ENCODE data around the gene PNPLA6. TPM values are rescaled to one million over a fixed set of nuclear protein-coding genes. Genes with fewer than 3 reads are reported as not detected.

The PNPLA6 gene
- total and polyA plus RNA-seq, 9 of the 15 experiments (the other 6 are each of a cell fraction or from before 2014, with no cell fraction given): 0.07 to 30.2 (median 8.3) TPM

DNA sequence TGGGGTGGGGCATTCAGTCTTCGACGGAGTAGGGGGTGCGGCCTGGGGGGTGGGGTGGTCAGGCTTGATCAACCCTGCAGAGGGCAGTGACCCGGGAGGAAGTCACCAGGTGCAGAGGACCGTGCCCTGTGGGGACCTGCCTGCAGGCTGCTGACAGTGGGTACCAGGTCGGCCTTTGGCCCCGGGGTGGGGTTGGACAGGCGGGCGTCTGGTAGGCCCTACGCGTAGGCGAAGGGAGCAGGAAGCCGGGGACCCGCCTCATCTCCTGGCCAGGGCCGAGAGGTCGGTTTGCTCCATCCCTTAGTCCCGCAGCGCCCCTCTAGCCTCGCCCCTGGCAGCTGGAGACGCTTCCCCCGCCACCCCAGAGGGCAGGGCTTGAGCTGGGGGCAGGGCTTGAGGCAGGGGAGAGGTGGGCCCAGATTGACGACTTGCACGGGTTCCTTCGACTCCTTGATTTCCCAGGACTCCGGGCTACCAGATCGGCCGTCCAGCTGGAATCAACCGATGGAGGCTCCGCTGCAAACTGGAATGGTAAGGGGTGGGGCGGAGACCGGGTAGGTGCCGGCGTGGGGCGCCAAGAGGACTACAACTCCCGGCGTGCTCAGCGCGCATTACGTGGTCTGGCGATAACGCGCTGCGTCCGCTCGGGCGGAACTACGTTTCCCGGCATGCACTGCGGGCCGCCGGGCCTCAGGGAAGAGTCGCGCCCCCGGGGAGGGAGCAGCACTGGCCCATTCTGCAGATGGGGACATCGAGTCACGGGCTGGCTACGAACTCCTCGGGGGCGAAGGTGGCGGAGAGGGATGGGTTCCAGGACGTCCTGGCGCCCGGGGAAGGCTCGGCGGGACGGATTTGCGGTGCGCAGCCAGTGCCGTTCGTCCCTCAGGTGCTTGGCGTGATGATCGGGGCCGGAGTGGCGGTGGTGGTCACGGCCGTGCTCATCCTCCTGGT, at the start of gene PNPLA6 (continued):
- TF ChIP-seq, protein P1, sequence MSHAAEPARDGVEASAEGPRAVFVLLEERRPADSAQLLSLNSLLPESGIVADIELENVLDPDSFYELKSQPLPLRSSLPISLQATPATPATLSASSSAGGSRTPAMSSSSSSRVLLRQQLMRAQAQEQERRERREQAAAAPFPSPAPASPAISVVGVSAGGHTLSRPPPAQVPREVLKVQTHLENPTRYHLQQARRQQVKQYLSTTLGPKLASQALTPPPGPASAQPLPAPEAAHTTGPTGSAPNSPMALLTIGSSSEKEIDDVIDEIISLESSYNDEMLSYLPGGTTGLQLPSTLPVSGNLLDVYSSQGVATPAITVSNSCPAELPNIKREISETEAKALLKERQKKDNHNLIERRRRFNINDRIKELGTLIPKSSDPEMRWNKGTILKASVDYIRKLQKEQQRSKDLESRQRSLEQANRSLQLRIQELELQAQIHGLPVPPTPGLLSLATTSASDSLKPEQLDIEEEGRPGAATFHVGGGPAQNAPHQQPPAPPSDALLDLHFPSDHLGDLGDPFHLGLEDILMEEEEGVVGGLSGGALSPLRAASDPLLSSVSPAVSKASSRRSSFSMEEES (CRISPR knock-in tag; IDR thresholded peaks at IDR 0.05): no peak
- peak; percentile 63 for TF ChIP-seq DACH1 (IDR thresholded peaks at IDR 0.05; ENCODE audit: partially characterized antibody)
- no peak for TF ChIP-seq LEF1 (IDR thresholded peaks at IDR 0.05)
- TF ChIP-seq NFE2 (IDR thresholded peaks at IDR 0.05; ENCODE audit: low read depth): 0 out of 2 replicates have a peak, but pooled peaks have one; percentile 9
- TF ChIP-seq, protein P2, sequence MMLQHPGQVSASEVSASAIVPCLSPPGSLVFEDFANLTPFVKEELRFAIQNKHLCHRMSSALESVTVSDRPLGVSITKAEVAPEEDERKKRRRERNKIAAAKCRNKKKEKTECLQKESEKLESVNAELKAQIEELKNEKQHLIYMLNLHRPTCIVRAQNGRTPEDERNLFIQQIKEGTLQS (IDR thresholded peaks at IDR 0.05): no peak; the same call in 1 of the 2 replicates
- TF ChIP-seq, protein P2 (CRISPR knock-in tag; conservative IDR thresholded peaks at IDR 0.05): no peak
- no peak for TF ChIP-seq SPI1 (IDR thresholded peaks at IDR 0.05; ENCODE audit: borderline replicate concordance, low read depth, low read length)
- no peak for TF ChIP-seq SAFB (IDR thresholded peaks at IDR 0.05; ENCODE audit: borderline replicate concordance, low read depth, low read length)
- no peak for TF ChIP-seq SMAD1 (IDR thresholded peaks at IDR 0.05; ENCODE audit: low read depth, low read length, partially characterized antibody)
- peak; percentile 99 for TF ChIP-seq PTBP1 (IDR thresholded peaks at IDR 0.05; ENCODE audit: low read depth, low read length)
- TF ChIP-seq FOXA3 (CRISPR knock-in tag; conservative IDR thresholded peaks at IDR 0.05 in 1 of 2, IDR thresholded peaks at IDR 0.05 in 1 of 2): peak in 1 of 2 experiments; percentile 77; a peak in 2 of 4 replicates
- TF ChIP-seq, protein P3, sequence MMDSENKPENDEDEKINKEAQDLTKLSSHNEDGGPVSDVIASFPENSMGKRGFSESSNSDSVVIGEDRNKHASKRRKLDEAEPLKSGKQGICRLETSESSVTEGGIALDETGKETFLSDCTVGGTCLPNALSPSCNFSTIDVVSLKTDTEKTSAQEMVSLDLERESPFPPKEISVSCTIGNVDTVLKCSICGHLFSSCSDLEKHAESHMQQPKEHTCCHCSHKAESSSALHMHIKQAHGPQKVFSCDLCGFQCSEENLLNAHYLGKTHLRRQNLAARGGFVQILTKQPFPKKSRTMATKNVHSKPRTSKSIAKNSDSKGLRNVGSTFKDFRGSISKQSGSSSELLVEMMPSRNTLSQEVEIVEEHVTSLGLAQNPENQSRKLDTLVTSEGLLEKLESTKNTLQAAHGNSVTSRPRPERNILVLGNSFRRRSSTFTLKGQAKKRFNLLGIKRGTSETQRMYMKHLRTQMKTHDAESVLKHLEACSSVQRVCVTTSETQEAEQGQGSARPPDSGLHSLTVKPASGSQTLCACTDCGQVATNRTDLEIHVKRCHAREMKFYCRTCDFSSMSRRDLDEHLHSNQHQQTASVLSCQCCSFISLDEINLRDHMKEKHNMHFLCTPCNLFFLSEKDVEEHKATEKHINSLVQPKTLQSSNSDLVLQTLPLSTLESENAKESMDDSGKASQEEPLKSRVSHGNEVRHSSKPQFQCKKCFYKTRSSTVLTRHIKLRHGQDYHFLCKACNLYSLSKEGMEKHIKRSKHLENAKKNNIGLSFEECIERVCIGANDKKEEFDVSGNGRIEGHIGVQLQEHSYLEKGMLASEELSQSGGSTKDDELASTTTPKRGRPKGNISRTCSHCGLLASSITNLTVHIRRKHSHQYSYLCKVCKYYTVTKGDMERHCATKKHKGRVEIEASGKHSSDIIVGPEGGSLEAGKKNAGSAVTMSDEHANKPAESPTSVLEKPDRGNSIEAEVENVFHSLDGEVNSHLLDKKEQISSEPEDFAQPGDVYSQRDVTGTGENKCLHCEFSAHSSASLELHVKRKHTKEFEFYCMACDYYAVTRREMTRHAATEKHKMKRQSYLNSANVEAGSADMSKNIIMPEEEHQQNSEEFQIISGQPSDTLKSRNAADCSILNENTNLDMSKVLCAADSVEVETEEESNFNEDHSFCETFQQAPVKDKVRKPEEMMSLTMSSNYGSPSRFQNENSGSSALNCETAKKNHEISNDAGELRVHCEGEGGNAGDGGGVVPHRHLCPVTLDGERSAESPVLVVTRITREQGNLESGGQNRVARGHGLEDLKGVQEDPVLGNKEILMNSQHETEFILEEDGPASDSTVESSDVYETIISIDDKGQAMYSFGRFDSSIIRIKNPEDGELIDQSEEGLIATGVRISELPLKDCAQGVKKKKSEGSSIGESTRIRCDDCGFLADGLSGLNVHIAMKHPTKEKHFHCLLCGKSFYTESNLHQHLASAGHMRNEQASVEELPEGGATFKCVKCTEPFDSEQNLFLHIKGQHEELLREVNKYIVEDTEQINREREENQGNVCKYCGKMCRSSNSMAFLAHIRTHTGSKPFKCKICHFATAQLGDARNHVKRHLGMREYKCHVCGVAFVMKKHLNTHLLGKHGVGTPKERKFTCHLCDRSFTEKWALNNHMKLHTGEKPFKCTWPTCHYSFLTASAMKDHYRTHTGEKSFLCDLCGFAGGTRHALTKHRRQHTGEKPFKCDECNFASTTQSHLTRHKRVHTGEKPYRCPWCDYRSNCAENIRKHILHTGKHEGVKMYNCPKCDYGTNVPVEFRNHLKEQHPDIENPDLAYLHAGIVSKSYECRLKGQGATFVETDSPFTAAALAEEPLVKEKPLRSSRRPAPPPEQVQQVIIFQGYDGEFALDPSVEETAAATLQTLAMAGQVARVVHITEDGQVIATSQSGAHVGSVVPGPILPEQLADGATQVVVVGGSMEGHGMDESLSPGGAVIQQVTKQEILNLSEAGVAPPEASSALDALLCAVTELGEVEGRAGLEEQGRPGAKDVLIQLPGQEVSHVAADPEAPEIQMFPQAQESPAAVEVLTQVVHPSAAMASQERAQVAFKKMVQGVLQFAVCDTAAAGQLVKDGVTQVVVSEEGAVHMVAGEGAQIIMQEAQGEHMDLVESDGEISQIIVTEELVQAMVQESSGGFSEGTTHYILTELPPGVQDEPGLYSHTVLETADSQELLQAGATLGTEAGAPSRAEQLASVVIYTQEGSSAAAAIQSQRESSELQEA (IDR thresholded peaks at IDR 0.05; ENCODE audit: low read depth): no peak
- no peak for TF ChIP-seq U2AF1 (optimal IDR thresholded peaks at IDR 0.05; ENCODE audit: low read depth, low read length)
- TF ChIP-seq, protein P4, sequence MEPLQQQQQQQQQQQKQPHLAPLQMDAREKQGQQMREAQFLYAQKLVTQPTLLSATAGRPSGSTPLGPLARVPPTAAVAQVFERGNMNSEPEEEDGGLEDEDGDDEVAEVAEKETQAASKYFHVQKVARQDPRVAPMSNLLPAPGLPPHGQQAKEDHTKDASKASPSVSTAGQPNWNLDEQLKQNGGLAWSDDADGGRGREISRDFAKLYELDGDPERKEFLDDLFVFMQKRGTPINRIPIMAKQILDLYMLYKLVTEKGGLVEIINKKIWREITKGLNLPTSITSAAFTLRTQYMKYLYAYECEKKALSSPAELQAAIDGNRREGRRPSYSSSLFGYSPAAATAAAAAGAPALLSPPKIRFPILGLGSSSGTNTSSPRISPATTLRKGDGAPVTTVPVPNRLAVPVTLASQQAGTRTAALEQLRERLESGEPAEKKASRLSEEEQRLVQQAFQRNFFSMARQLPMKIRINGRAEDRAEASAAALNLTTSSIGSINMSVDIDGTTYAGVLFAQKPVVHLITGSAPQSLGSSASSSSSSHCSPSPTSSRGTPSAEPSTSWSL (CRISPR knock-in tag; IDR thresholded peaks at IDR 0.05; ENCODE audit: borderline replicate concordance): no peak
